Measurements from ENCODE around the gene MAST2. TPM values are rescaled to one million over a fixed set of nuclear protein-coding genes. Genes with fewer than 3 reads are reported as not detected.
A peak's percentile ranks its signal among the peaks of the same experiment; 100 is the strongest.
"Not testable (repeated sequence)": the region's sequence is repeated elsewhere in the genome, so short reads cannot be mapped to it uniquely, and the experiment has no call there.

MAST2 gene
- total RNA-seq, 6 experiments from 2014 or later = 27.8 to 40.7 (median 29.7) TPM

- Mint-ChIP-seq H3K27ac (no peak overlapping the region), H3K36me3 (ENCODE audit: low read depth) (peaks cover 16% of the 10 kb centered on the region), H3K27me3 (ENCODE audit: insufficient read depth) (peaks cover 1% of the 10 kb centered on the region), H3K4me1 (ENCODE audit: low read depth) (peaks cover 4% of the 10 kb centered on the region; the same call in 1 of the 2 replicates), H3K4me3 (no peak overlapping the region), H3K9me3 (peaks cover 4% of the 10 kb centered on the region; the same call in 1 of the 2 replicates)
- DNase-seq = no peak
- TF ChIP-seq CTCF (IDR thresholded peaks at IDR 0.05) = no peak
Measured at GRCh38 chr1:46056325-46056724, 252.9 kb downstream of the MAST2 start.

GRCh38 chr1:46057215-46057614, 253.8 kb downstream of the MAST2 start:
- H3K27ac Mint-ChIP-seq; H3K4me3 Mint-ChIP-seq; H3K9me3 Mint-ChIP-seq; H3K4me1 Mint-ChIP-seq (ENCODE audit: low read depth); H3K27me3 Mint-ChIP-seq (ENCODE audit: insufficient read depth); DNase-seq: not testable (repeated sequence)
- peaks cover 16% of the 10 kb centered on the region for H3K36me3 Mint-ChIP-seq (ENCODE audit: low read depth)

- H3K27ac Mint-ChIP-seq = no peak overlapping the region
- no peak for DNase-seq
- H3K4me1 Mint-ChIP-seq (ENCODE audit: low read depth) = peaks cover 7% of the 10 kb centered on the region
- H3K36me3 Mint-ChIP-seq (ENCODE audit: low read depth) = peaks cover 16% of the 10 kb centered on the region
- H3K27me3 Mint-ChIP-seq (ENCODE audit: insufficient read depth) = peaks cover 1% of the 10 kb centered on the region
- peaks cover 4% of the 10 kb centered on the region; the same call in 1 of the 2 replicates for H3K9me3 Mint-ChIP-seq
- no peak overlapping the region for H3K4me3 Mint-ChIP-seq
- no peak for TF ChIP-seq CTCF (IDR thresholded peaks at IDR 0.05)
Measured at GRCh38 chr1:46057781-46058180, 254.4 kb downstream of the MAST2 start.

- H3K4me1 Mint-ChIP-seq (ENCODE audit: low read depth) = peaks cover 8% of the 10 kb centered on the region
- H3K9me3 Mint-ChIP-seq = peaks cover 4% of the 10 kb centered on the region; the same call in 1 of the 2 replicates
- no peak overlapping the region for H3K4me3 Mint-ChIP-seq
- H3K27me3 Mint-ChIP-seq (ENCODE audit: insufficient read depth) = peaks cover 1% of the 10 kb centered on the region; the same call in 1 of the 2 replicates
- H3K36me3 Mint-ChIP-seq (ENCODE audit: low read depth) = peaks cover 16% of the 10 kb centered on the region
- DNase-seq = no peak
- no peak overlapping the region for H3K27ac Mint-ChIP-seq
- TF ChIP-seq CTCF (IDR thresholded peaks at IDR 0.05) = no peak
Measured at GRCh38 chr1:46058936-46059335, 255.5 kb downstream of the MAST2 start.

- Mint-ChIP-seq H3K4me1 (ENCODE audit: low read depth) (peaks cover 13% of the 10 kb centered on the region; the same call in 1 of the 2 replicates), H3K27ac (no peak overlapping the region), H3K36me3 (ENCODE audit: low read depth) (peaks cover 16% of the 10 kb centered on the region), H3K4me3 (no peak overlapping the region), H3K27me3 (ENCODE audit: insufficient read depth) (peaks cover 1% of the 10 kb centered on the region), H3K9me3 (peaks cover 4% of the 10 kb centered on the region; the same call in 1 of the 2 replicates)
- no peak for DNase-seq
- no peak for TF ChIP-seq CTCF (IDR thresholded peaks at IDR 0.05)
Measured at GRCh38 chr1:46061146-46061545, 257.7 kb downstream of the MAST2 start.

GRCh38 chr1:46062651-46063319, 259.4 kb downstream of the MAST2 start:
- no peak for DNase-seq
- Mint-ChIP-seq H3K4me3 (peak overlapping the region; percentile 67), H3K36me3 (ENCODE audit: low read depth) (peaks cover 10% of the 10 kb centered on the region), H3K27ac (no peak overlapping the region), H3K27me3 (ENCODE audit: insufficient read depth) (no peaks in the 10 kb centered on the region; the same call in 1 of the 2 replicates), H3K4me1 (ENCODE audit: low read depth) (peaks cover 13% of the 10 kb centered on the region; the same call in 1 of the 2 replicates), H3K9me3 (no peaks in the 10 kb centered on the region)
- no peak for TF ChIP-seq CTCF (IDR thresholded peaks at IDR 0.05)

All from HFFc6 (cell line).